Mucosa of stomach (tissue), 1 donor: ENCODE measurements around the gene NOD1.

Experiments
- H3K27me3 ChIP-seq: one replicate; pipeline ENCODE4 v1.7.0; 2013; ENCODE audit warnings: mild to moderate bottlenecking, low read length; ENCODE audit not compliant: control insufficient read depth, insufficient read depth
- H3K36me3 ChIP-seq: one replicate; pipeline ENCODE4 v1.7.0; 2013; ENCODE audit warnings: low read length; ENCODE audit not compliant: control insufficient read depth, insufficient read depth
- H3K4me1 ChIP-seq: one replicate; pipeline ENCODE4 v1.7.0; 2013; ENCODE audit warnings: mild to moderate bottlenecking, low read length; ENCODE audit not compliant: control insufficient read depth, insufficient read depth
- H3K4me3 ChIP-seq: one replicate; pipeline ENCODE4 v1.7.0; 2013; ENCODE audit warnings: low read length
- H3K9ac ChIP-seq: one replicate; pipeline ENCODE4 v1.7.0; 2013; ENCODE audit warnings: mild to moderate bottlenecking, low read length, moderate library complexity
- H3K9me3 ChIP-seq: one replicate; pipeline ENCODE4 v1.7.0; 2013; ENCODE audit warnings: mild to moderate bottlenecking, low read length, moderate library complexity; ENCODE audit not compliant: control insufficient read depth
- donor health status: Pancreatic carcinoma.

Gene NOD1

GRCh38 chr7:30465046-30465810 lies 13.4 kb downstream of the NOD1 start:
- H3K36me3 ChIP-seq = no peaks in the 10 kb centered on the region
- H3K4me3 ChIP-seq = no peak overlapping the region
- H3K4me1 ChIP-seq = peaks cover 20% of the 10 kb centered on the region
- no peaks in the 10 kb centered on the region for H3K27me3 ChIP-seq
- H3K9me3 ChIP-seq = no peaks in the 10 kb centered on the region
- no peak overlapping the region for H3K9ac ChIP-seq

DNA sequence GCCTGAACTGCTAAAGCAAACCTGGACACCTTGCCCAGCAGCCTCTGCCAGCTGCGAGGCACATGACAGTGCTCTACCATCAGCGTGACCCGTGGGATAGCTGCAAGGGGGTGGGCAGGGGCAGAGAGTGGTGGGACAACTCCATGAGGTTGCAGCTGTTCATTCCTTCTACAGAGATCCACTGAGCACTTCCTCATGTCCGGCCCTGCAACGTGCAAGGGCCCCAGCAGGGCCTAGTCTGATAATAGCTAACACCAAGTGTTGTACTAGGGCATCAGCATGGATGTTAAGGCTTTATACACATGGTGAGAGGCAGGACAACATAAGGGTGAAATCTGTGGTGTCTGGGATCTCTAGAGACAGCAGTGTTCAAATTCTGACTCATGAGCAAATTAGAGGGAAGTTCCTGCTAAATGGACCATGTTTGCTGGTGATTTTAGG lies 14.3 kb downstream of the NOD1 start:
- Histone ChIP-seq H3K9ac (no peak overlapping the region), H3K4me3 (no peak overlapping the region), H3K9me3 (no peaks in the 10 kb centered on the region), H3K4me1 (peaks cover 14% of the 10 kb centered on the region), H3K36me3 (no peaks in the 10 kb centered on the region), H3K27me3 (no peaks in the 10 kb centered on the region)

DNA sequence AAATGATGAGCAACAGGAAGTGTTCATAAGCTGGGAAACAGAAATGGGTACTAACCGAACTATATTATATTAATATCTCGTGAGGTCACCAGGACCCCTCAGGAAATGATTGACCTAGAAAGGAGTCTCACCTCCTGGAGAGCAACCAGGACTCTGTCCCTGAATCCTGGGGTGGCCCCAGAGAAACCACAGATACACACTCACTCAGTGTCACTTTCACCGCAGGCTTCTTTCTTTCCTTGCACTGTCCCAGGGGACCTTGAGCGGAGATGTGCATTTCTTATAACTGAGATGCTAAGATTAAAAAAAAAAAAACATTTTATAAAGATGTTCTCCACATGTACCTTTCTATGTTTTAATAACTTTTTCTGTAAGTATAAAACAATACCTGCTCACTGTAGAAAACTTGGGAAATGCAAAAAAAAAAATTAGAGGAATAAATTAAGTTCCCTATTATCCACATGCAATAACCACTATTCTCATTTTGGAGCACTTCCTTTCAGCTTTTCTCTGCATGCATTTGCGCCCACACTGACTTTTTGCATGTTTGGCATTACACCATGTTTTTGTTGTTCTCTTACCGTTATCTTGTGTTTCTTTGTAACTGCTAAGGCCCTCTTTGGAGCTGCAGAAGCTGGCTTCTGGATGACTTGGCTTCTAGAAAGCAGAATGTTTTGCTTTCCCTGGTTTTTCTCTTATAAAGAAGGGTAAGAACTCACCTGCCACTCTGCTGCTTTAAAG lies 15.0 kb downstream of the NOD1 start:
- no peaks in the 10 kb centered on the region for H3K36me3 ChIP-seq
- H3K9me3 ChIP-seq = no peaks in the 10 kb centered on the region
- H3K27me3 ChIP-seq = no peaks in the 10 kb centered on the region
- H3K9ac ChIP-seq = no peak overlapping the region
- no peak overlapping the region for H3K4me3 ChIP-seq
- peaks cover 8% of the 10 kb centered on the region for H3K4me1 ChIP-seq

DNA sequence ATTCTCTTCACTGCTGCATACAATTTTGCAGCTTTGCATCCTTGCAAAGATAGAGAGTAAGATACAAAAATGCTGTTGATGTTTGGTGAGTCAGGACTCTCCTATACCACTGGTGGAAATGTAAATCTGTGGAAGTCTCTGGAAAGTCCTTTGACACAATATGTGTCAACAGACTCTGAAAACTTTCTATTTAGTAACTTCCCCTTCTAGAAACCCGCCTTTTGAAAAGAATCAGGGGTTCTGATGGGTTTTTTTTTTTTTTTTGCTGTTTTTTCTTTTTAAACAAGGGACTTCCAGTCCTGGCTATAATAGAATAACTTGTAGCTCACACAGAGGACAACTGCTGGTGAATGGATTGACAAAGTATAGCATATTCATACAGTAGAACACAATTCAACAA lies 16.4 kb downstream of the NOD1 start:
- H3K4me3 ChIP-seq = no peak overlapping the region
- no peak overlapping the region for H3K9ac ChIP-seq
- no peaks in the 10 kb centered on the region for H3K27me3 ChIP-seq
- H3K4me1 ChIP-seq = peaks cover 6% of the 10 kb centered on the region
- H3K36me3 ChIP-seq = no peaks in the 10 kb centered on the region
- no peaks in the 10 kb centered on the region for H3K9me3 ChIP-seq

GRCh38 chr7:30460246-30460633 lies 18.3 kb downstream of the NOD1 start:
- H3K27me3 ChIP-seq = no peaks in the 10 kb centered on the region
- H3K4me1 ChIP-seq = peaks cover 5% of the 10 kb centered on the region
- H3K36me3 ChIP-seq = no peaks in the 10 kb centered on the region
- no peaks in the 10 kb centered on the region for H3K9me3 ChIP-seq
- no peak overlapping the region for H3K9ac ChIP-seq
- no peak overlapping the region for H3K4me3 ChIP-seq

GRCh38 chr7:30459591-30460245 lies 18.9 kb downstream of the NOD1 start:
- Histone ChIP-seq H3K9me3 (no peaks in the 10 kb centered on the region), H3K27me3 (no peaks in the 10 kb centered on the region), H3K4me1 (no peaks in the 10 kb centered on the region), H3K9ac (no peak overlapping the region), H3K4me3 (no peak overlapping the region), H3K36me3 (no peaks in the 10 kb centered on the region)

- no peak overlapping the region for H3K9ac ChIP-seq
- no peak overlapping the region for H3K4me3 ChIP-seq
- H3K4me1 ChIP-seq = no peaks in the 10 kb centered on the region
- H3K36me3 ChIP-seq = no peaks in the 10 kb centered on the region
- no peaks in the 10 kb centered on the region for H3K9me3 ChIP-seq
- no peaks in the 10 kb centered on the region for H3K27me3 ChIP-seq
Observed at GRCh38 chr7:30458311-30458710, 20.3 kb downstream of the NOD1 start.

GRCh38 chr7:30453921-30454320 lies 24.7 kb downstream of the NOD1 start:
- Histone ChIP-seq H3K4me3 (no peak overlapping the region), H3K9me3 (no peaks in the 10 kb centered on the region), H3K36me3 (no peaks in the 10 kb centered on the region), H3K9ac (no peak overlapping the region), H3K27me3 (no peaks in the 10 kb centered on the region), H3K4me1 (peaks cover 3% of the 10 kb centered on the region)

- Histone ChIP-seq H3K27me3 (no peaks in the 10 kb centered on the region), H3K4me3 (no peak overlapping the region), H3K4me1 (peaks cover 3% of the 10 kb centered on the region), H3K9ac (no peak overlapping the region), H3K9me3 (no peaks in the 10 kb centered on the region), H3K36me3 (no peaks in the 10 kb centered on the region)
Observed at GRCh38 chr7:30453016-30453415, 25.6 kb downstream of the NOD1 start.

- Histone ChIP-seq H3K4me3 (no peak overlapping the region), H3K36me3 (no peaks in the 10 kb centered on the region), H3K9me3 (no peaks in the 10 kb centered on the region), H3K4me1 (peaks cover 3% of the 10 kb centered on the region), H3K27me3 (no peaks in the 10 kb centered on the region), H3K9ac (no peak overlapping the region)
Observed at GRCh38 chr7:30452280-30452930, 26.2 kb downstream of the NOD1 start.

- H3K4me3 ChIP-seq = no peak overlapping the region
- H3K9ac ChIP-seq = no peak overlapping the region
- H3K4me1 ChIP-seq = peaks cover 3% of the 10 kb centered on the region
- no peaks in the 10 kb centered on the region for H3K36me3 ChIP-seq
- H3K9me3 ChIP-seq = no peaks in the 10 kb centered on the region
- no peaks in the 10 kb centered on the region for H3K27me3 ChIP-seq
Observed at GRCh38 chr7:30451539-30452279, 26.9 kb downstream of the NOD1 start.
